ENCODE results near the gene CCDC86. TPM values are rescaled to one million over a fixed set of nuclear protein-coding genes. Genes with fewer than 3 reads are reported as not detected.

Gene CCDC86
- polyA plus RNA-seq, 6 donors from 2014 or later = 12.9 to 23.7 (median 14.7) TPM

GRCh38 chr11:60838132-60838531 lies 3.8 kb upstream of the CCDC86 start:
- peak overlapping the region in 1 of 6 donors; percentile 54 for H3K27ac Mint-ChIP-seq
- ATAC-seq (ENCODE audit: low read depth in 2 of 2) (no peak), DNase-seq (no peak)
- no peak overlapping the region for H3K4me3 Mint-ChIP-seq
- H3K36me3 Mint-ChIP-seq = no peaks in the 10 kb centered on the region
- H3K9me3 Mint-ChIP-seq = no peaks in the 10 kb centered on the region
- H3K4me1 Mint-ChIP-seq = peaks cover 23 to 31% (median 23%) of the 10 kb centered on the region in 3 donors
- H3K27me3 Mint-ChIP-seq = no peaks in the 10 kb centered on the region

GRCh38 chr11:60840470-60841430 lies 1.2 kb upstream of the CCDC86 start:
- Mint-ChIP-seq H3K27ac (peak overlapping the region; percentile 54 to 97 (median 84)), H3K36me3 (no peaks in the 10 kb centered on the region), H3K4me3 (peak overlapping the region; percentile 71 to 97 (median 92)), H3K4me1 (peaks cover 46 to 53% (median 46%) of the 10 kb centered on the region in 3 donors), H3K9me3 (no peaks in the 10 kb centered on the region), H3K27me3 (no peaks in the 10 kb centered on the region)
- ATAC-seq (ENCODE audit: low read depth in 2 of 2) (no peak), DNase-seq (no peak)

GRCh38 chr11:60842668-60843600 lies 1.0 kb downstream of the CCDC86 start:
- Mint-ChIP-seq H3K27ac (peak overlapping the region; percentile 21 to 98 (median 92)), H3K9me3 (no peaks in the 10 kb centered on the region), H3K4me3 (peak overlapping the region; percentile 78 to 97 (median 94)), H3K36me3 (no peaks in the 10 kb centered on the region), H3K4me1 (peaks cover 46 to 49% (median 46%) of the 10 kb centered on the region in 3 donors), H3K27me3 (no peaks in the 10 kb centered on the region)
- ATAC-seq (ENCODE audit: low read depth in 2 of 2) (no peak), DNase-seq (no peak)

- H3K4me3 Mint-ChIP-seq = peak overlapping the region; percentile 59 to 97 (median 90)
- peak overlapping the region in 4 of 6 donors; percentile 8 to 88 (median 40) for H3K27ac Mint-ChIP-seq
- H3K36me3 Mint-ChIP-seq = peaks cover 0 to 7% of the 10 kb centered on the region in 2 donors
- ATAC-seq (ENCODE audit: low read depth in 2 of 2) (no peak), DNase-seq (no peak)
- no peaks in the 10 kb centered on the region for H3K9me3 Mint-ChIP-seq
- H3K27me3 Mint-ChIP-seq = no peaks in the 10 kb centered on the region
- H3K4me1 Mint-ChIP-seq = peaks cover 46 to 51% (median 49%) of the 10 kb centered on the region in 3 donors
Observed at GRCh38 chr11:60844045-60844869, 2.3 kb downstream of the CCDC86 start.

- peaks cover 43 to 51% (median 49%) of the 10 kb centered on the region in 3 donors for H3K4me1 Mint-ChIP-seq
- H3K9me3 Mint-ChIP-seq = no peaks in the 10 kb centered on the region
- DNase-seq = no peak
- H3K4me3 Mint-ChIP-seq = peak overlapping the region in 6 of 8 donors; percentile 14 to 97 (median 80)
- peak overlapping the region in 2 of 6 donors; percentile 8 to 88 for H3K27ac Mint-ChIP-seq
- H3K36me3 Mint-ChIP-seq = peaks cover 0 to 11% of the 10 kb centered on the region in 2 donors
- H3K27me3 Mint-ChIP-seq = no peaks in the 10 kb centered on the region
- ATAC-seq (ENCODE audit: low read depth in 2 of 2) = no peak
Observed at GRCh38 chr11:60844870-60845221, 2.9 kb downstream of the CCDC86 start.

- H3K4me1 Mint-ChIP-seq = peaks cover 43 to 51% (median 49%) of the 10 kb centered on the region in 3 donors
- H3K27ac Mint-ChIP-seq = peak overlapping the region in 3 of 6 donors; percentile 3 to 11 (median 9)
- DNase-seq (no peak), ATAC-seq (ENCODE audit: low read depth in 2 of 2) (no peak)
- H3K4me3 Mint-ChIP-seq = peak overlapping the region in 1 of 8 donors; percentile 89
- H3K9me3 Mint-ChIP-seq = no peaks in the 10 kb centered on the region
- no peaks in the 10 kb centered on the region for H3K27me3 Mint-ChIP-seq
- peaks cover 0 to 16% of the 10 kb centered on the region in 2 donors for H3K36me3 Mint-ChIP-seq
Observed at GRCh38 chr11:60845338-60845737, 3.4 kb downstream of the CCDC86 start.

GRCh38 chr11:60847281-60847680 lies 5.4 kb downstream of the CCDC86 start:
- Mint-ChIP-seq H3K4me1 (peaks cover 33 to 37% (median 36%) of the 10 kb centered on the region in 3 donors), H3K4me3 (no peak overlapping the region), H3K36me3 (peaks cover 8 to 35% of the 10 kb centered on the region in 2 donors), H3K27ac (no peak overlapping the region), H3K9me3 (no peaks in the 10 kb centered on the region), H3K27me3 (no peaks in the 10 kb centered on the region)
- ATAC-seq (ENCODE audit: low read depth in 2 of 2) = no peak
- no peak for DNase-seq

GRCh38 chr11:60847896-60848295 lies 6.0 kb downstream of the CCDC86 start:
- Mint-ChIP-seq H3K36me3 (peaks cover 8 to 36% of the 10 kb centered on the region in 2 donors), H3K4me3 (no peak overlapping the region), H3K9me3 (no peaks in the 10 kb centered on the region), H3K4me1 (peaks cover 28 to 30% (median 30%) of the 10 kb centered on the region in 3 donors), H3K27me3 (no peaks in the 10 kb centered on the region), H3K27ac (no peak overlapping the region)
- ATAC-seq (ENCODE audit: low read depth in 2 of 2) (no peak), DNase-seq (no peak)

GRCh38 chr11:60848714-60849151 lies 6.8 kb downstream of the CCDC86 start:
- peaks cover 19 to 22% (median 22%) of the 10 kb centered on the region in 3 donors for H3K4me1 Mint-ChIP-seq
- H3K9me3 Mint-ChIP-seq = no peaks in the 10 kb centered on the region
- no peak for DNase-seq
- no peaks in the 10 kb centered on the region for H3K27me3 Mint-ChIP-seq
- H3K4me3 Mint-ChIP-seq = no peak overlapping the region
- H3K27ac Mint-ChIP-seq = no peak overlapping the region
- ATAC-seq (ENCODE audit: low read depth in 2 of 2) = no peak
- peaks cover 8 to 43% of the 10 kb centered on the region in 2 donors for H3K36me3 Mint-ChIP-seq

- Mint-ChIP-seq H3K4me3 (peak overlapping the region in 1 of 8 donors; percentile 33), H3K36me3 (peaks cover 8 to 43% of the 10 kb centered on the region in 2 donors), H3K4me1 (peaks cover 8 to 11% (median 10%) of the 10 kb centered on the region in 3 donors), H3K9me3 (no peaks in the 10 kb centered on the region), H3K27ac (no peak overlapping the region), H3K27me3 (no peaks in the 10 kb centered on the region)
- DNase-seq (no peak), ATAC-seq (ENCODE audit: low read depth in 2 of 2) (no peak)
Observed at GRCh38 chr11:60849641-60850520, 8.0 kb downstream of the CCDC86 start.

- peak overlapping the region in 1 of 6 donors; percentile 47 for H3K27ac Mint-ChIP-seq
- DNase-seq (no peak), ATAC-seq (ENCODE audit: low read depth in 2 of 2) (no peak)
- peaks cover 8 to 43% of the 10 kb centered on the region in 2 donors for H3K36me3 Mint-ChIP-seq
- peaks cover 4 to 10% (median 5%) of the 10 kb centered on the region in 3 donors for H3K4me1 Mint-ChIP-seq
- H3K27me3 Mint-ChIP-seq = peaks cover 0 to 7% (median 0%) of the 10 kb centered on the region in 3 donors
- H3K4me3 Mint-ChIP-seq = no peak overlapping the region
- no peaks in the 10 kb centered on the region for H3K9me3 Mint-ChIP-seq
Observed at GRCh38 chr11:60851327-60852104, 9.6 kb downstream of the CCDC86 start.
